ENCODE data around the gene SMG5.

GRCh38 chr1:156220226-156220625 lies 62.4 kb downstream of the SMG5 start:
- no peak for TF ChIP-seq REST (IDR thresholded peaks at IDR 0.05; ENCODE audit: insufficient read depth in 1 of 2, low read depth in 2 of 2, low read length in 1 of 2)
- TF ChIP-seq CTCF (IDR thresholded peaks at IDR 0.05): no peak
